ENCODE data around the gene TMEM69.
A peak's percentile ranks its signal among the peaks of the same experiment; 100 is the strongest.

The TMEM69 gene

GRCh38 chr1:45679123-45679522, 8.9 kb upstream of the TMEM69 start:
- Histone ChIP-seq H3K27me3 (replicated peaks) (no peaks in the 10 kb centered on the region), H3K4me3 (ENCODE audit: low read depth, low read length) (no peak overlapping the region), H3K27ac (no peak overlapping the region), H3K36me3 (replicated peaks) (peaks cover 3% of the 10 kb centered on the region)
- no peak for DNase-seq
- TF ChIP-seq CTCF (IDR thresholded peaks at IDR 0.05; ENCODE audit: low read depth, low read length, missing control alignments), result no peak
- in situ Hi-C loops (cut with HindIII; ENCODE audit: low pct_ligation_motif_present, low sequenced_read_pairs), result no loop called here

- in situ Hi-C loops (cut with HindIII; ENCODE audit: low pct_ligation_motif_present, low sequenced_read_pairs), result no loop called here
- no peak overlapping the region for H3K27ac ChIP-seq
- H3K36me3 ChIP-seq (replicated peaks), result no peaks in the 10 kb centered on the region
- no peak overlapping the region for H3K4me3 ChIP-seq (ENCODE audit: low read depth, low read length)
- H3K27me3 ChIP-seq (replicated peaks), result no peaks in the 10 kb centered on the region
- no peak for TF ChIP-seq CTCF (IDR thresholded peaks at IDR 0.05; ENCODE audit: low read depth, low read length, missing control alignments)
- no peak for DNase-seq
Observed at GRCh38 chr1:45682942-45683341, 5.0 kb upstream of the TMEM69 start.

GRCh38 chr1:45684402-45684801, 3.6 kb upstream of the TMEM69 start:
- no peaks in the 10 kb centered on the region for H3K27me3 ChIP-seq (replicated peaks)
- no peak overlapping the region for H3K4me3 ChIP-seq (ENCODE audit: low read depth, low read length)
- no peak overlapping the region for H3K27ac ChIP-seq
- no peak for DNase-seq
- TF ChIP-seq CTCF (IDR thresholded peaks at IDR 0.05; ENCODE audit: low read depth, low read length, missing control alignments), result no peak
- in situ Hi-C loops (cut with HindIII; ENCODE audit: low pct_ligation_motif_present, low sequenced_read_pairs), result no loop called here
- no peaks in the 10 kb centered on the region for H3K36me3 ChIP-seq (replicated peaks)

GRCh38 chr1:45685308-45686014, 2.5 kb upstream of the TMEM69 start:
- in situ Hi-C loops (cut with HindIII; ENCODE audit: low pct_ligation_motif_present, low sequenced_read_pairs), result no loop called here
- peak; percentile 2 for DNase-seq
- H3K27ac ChIP-seq, result peak overlapping the region; percentile 87
- TF ChIP-seq CTCF (IDR thresholded peaks at IDR 0.05; ENCODE audit: low read depth, low read length, missing control alignments), result no peak
- peak overlapping the region; percentile 99 for H3K4me3 ChIP-seq (ENCODE audit: low read depth, low read length)
- H3K36me3 ChIP-seq (replicated peaks), result no peaks in the 10 kb centered on the region
- no peaks in the 10 kb centered on the region for H3K27me3 ChIP-seq (replicated peaks)

GRCh38 chr1:45686015-45686287, 2.0 kb upstream of the TMEM69 start:
- H3K27ac ChIP-seq, result peak overlapping the region; percentile 87
- H3K27me3 ChIP-seq (replicated peaks), result no peaks in the 10 kb centered on the region
- peak overlapping the region; percentile 99 for H3K4me3 ChIP-seq (ENCODE audit: low read depth, low read length)
- no peak for TF ChIP-seq CTCF (IDR thresholded peaks at IDR 0.05; ENCODE audit: low read depth, low read length, missing control alignments)
- DNase-seq, result peak; percentile 2
- in situ Hi-C loops (cut with HindIII; ENCODE audit: low pct_ligation_motif_present, low sequenced_read_pairs), result no loop called here
- peaks cover under 1% of the 10 kb centered on the region for H3K36me3 ChIP-seq (replicated peaks)

All from brain microvascular endothelial cell (primary cell).